ENCODE data around the gene HOXC6.

DNA sequence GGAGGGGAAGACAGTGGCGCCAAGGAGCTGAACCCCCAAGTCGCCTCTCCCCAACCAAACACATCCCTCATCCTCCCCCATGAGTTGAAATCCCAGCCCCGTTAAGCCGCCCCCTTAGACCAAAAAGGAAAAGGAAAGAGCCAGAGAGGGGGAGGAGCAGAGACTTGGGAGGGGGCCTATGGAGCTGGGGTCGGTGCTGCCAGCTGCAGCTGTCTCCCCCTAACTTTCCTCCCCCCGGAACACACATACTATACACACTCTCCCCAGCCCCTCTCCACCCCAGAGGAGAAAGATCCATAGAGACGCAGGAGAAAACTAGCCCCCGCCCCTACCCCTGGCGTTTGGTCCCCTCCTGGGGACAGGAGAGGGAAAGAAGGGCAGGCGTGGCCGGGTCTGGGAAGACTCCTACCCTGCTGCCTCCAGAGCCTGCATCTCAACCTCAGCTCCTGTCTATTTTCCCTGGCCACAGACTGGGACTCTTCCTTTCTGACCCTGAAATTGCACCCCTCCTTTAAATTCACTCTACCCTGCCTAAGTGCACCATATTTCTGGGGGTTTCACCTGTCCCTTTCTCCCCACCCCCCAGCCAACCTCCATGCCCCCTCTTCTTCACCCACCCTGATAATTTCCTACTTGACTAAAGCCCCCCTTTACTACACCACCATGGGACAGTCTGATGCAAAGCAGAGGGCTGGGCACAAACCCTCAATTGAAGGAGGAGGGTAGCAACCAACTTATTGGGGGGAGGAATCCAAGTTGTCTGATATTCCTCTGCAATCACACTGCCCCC is 29.9 kb upstream of the HOXC6 start:
- TF ChIP-seq ZFP36 (IDR thresholded peaks at IDR 0.05; ENCODE audit: borderline replicate concordance, low read depth, low read length, partially characterized antibody): no peak
- no peak for TF ChIP-seq ZNF704 (CRISPR knock-in tag; IDR thresholded peaks at IDR 0.05; ENCODE audit: borderline replicate concordance)
- no peak for TF ChIP-seq POLR2A (IDR thresholded peaks at IDR 0.05; ENCODE audit: insufficient read depth in 1 of 2, low read depth in 2 of 2, low read length in 2 of 2)
- no peak for TF ChIP-seq ZNF761 (CRISPR knock-in tag; conservative IDR thresholded peaks at IDR 0.05)
- no peak for TF ChIP-seq ARNTL (CRISPR knock-in tag; IDR thresholded peaks at IDR 0.05)
- TF ChIP-seq CTCF (CRISPR knock-in tag; IDR thresholded peaks at IDR 0.05): no peak
- TF ChIP-seq TEAD2 (CRISPR knock-in tag; IDR thresholded peaks at IDR 0.05): no peak
- TF ChIP-seq SP2 (CRISPR knock-in tag; IDR thresholded peaks at IDR 0.05): no peak
- TF ChIP-seq, protein P1, sequence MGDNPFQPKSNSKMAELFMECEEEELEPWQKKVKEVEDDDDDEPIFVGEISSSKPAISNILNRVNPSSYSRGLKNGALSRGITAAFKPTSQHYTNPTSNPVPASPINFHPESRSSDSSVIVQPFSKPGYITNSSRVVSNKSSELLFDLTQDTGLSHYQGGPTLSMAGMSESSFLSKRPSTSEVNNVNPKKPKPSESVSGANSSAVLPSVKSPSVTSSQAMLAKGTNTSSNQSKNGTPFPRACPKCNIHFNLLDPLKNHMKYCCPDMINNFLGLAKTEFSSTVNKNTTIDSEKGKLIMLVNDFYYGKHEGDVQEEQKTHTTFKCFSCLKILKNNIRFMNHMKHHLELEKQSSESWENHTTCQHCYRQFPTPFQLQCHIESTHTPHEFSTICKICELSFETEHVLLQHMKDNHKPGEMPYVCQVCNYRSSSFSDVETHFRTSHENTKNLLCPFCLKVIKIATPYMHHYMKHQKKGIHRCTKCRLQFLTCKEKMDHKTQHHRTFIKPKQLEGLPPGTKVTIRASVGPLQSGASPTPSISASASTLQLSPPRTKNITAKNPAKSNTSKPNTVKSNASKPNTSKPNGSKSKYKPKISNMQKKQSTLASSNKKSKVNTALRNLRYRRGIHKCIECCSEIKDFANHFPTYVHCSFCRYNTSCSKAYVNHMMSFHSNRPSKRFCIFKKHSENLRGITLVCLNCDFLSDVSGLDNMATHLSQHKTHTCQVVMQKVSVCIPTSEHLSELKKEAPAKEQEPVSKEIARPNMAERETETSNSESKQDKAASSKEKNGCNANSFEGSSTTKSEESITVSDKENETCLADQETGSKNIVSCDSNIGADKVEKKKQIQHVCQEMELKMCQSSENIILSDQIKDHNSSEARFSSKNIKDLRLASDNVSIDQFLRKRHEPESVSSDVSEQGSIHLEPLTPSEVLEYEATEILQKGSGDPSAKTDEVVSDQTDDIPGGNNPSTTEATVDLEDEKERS (CRISPR knock-in tag; IDR thresholded peaks at IDR 0.05): no peak

Measured in HepG2 (cell line).